ENCODE results near the gene CHRNB4.
"Not testable (repeated sequence)": the region's sequence is repeated elsewhere in the genome, so short reads cannot be mapped to it uniquely, and the experiment has no call there.

CHRNB4 gene

DNA sequence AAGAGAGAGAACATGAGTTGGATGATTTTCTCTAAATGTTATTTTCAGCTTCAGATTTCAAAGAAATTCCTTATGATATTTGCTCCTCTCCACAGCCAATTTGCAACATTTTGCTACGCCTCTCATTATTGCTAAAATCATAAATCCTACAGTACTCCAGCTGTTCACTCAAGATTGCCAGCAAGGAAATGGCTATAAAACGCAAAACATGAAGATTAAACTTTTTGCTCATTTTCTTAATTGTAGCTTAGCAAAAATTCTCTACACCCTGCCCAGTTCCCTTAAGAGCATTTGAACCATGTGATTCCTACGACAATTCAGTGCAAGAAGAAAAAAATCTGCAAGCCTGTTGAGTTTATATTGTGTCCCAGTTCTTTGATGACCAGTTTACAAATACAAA, 27.0 kb downstream of the CHRNB4 start:
- no peak for DNase-seq

- DNase-seq, result not testable (repeated sequence)
Measured at GRCh38 chr15:78609551-78609950, 31.5 kb downstream of the CHRNB4 start.

GRCh38 chr15:78605680-78606079, 35.3 kb downstream of the CHRNB4 start:
- DNase-seq, result no peak

- no peak for DNase-seq
Measured at GRCh38 chr15:78605201-78605600, 35.8 kb downstream of the CHRNB4 start.

DNA sequence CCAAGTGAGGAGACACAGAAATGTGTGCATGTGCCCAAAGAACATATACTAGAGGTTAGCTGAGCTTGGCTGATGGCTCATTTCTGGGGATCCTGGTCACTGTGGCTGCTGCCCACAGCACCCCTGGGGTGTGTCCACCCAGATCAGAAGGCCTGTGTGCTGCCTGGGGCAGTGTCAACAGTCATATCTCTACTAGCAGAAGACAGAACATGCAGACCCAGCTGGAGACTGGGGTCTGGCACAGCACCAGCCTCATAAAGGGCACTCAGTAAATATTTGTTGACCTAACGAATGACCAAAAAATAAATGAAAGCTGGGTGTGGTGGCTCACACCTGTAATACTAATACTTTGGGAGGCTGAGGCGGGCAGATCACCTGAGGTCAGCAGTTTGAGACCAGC, 36.6 kb downstream of the CHRNB4 start:
- no peak for DNase-seq

- DNase-seq, result no peak
Measured at GRCh38 chr15:78603467-78603866, 37.5 kb downstream of the CHRNB4 start.

GRCh38 chr15:78599189-78599588, 41.8 kb downstream of the CHRNB4 start:
- no peak for DNase-seq

DNA sequence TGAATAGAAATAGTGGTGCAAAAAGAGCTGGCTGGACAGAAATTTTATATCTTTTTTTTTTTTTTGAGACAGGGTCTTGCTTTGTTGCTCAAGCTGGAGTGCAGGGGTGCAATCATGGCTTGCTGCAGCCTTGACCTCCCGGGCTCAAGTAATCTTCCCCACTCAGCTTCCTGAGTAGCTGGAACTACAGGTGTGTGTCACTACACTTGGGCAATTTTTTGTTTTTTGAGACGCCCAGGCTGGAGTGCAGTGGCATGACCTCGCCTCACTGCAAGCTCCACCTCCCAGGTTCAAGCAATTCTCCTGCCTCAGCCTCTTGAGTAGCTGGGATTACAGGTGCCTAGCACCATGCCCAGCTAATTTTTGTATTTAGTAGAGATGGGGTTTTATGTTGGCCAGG, 42.7 kb downstream of the CHRNB4 start:
- no peak for DNase-seq

- DNase-seq, result no peak
Measured at GRCh38 chr15:78597583-78597982, 43.4 kb downstream of the CHRNB4 start.

- no peak for DNase-seq
Measured at GRCh38 chr15:78574944-78575343, 66.1 kb downstream of the CHRNB4 start.

All from NCI-H2171 treated with DMSO at 0.1 percent for 48 hours (cell line).